Transverse colon (tissue), 3 donors: ENCODE measurements around the gene AGBL4.

Experiments used
- POLR2A ChIP-seq: fragments of 450-650 bp; IDR thresholded peaks from one replicate; pipeline ENCODE4 v1.6.1; 2016; ENCODE audit warnings: antibody characterized with exemption, mild to moderate bottlenecking, moderate library complexity
- POLR2AphosphoS5 ChIP-seq, 3 donors: sonication (generic); formaldehyde crosslinking; IDR thresholded peaks; one replicate each; pipeline ENCODE4 v1.6.1; 2016; ENCODE audit warnings: antibody characterized with exemption in 3 of 3

- no peak for TF ChIP-seq POLR2AphosphoS5 (IDR thresholded peaks at IDR 0.05)
- TF ChIP-seq POLR2A, result no peak
Observed at GRCh38 chr1:48726557-48727215, 1297.1 kb downstream of the AGBL4 start.
